LHCN-M2 (cell line): ENCODE measurements around the gene DNAJB14. TPM values are rescaled to one million over a fixed set of nuclear protein-coding genes. Genes with fewer than 3 reads are reported as not detected.

Experiments
- DNase-seq: peaks from one replicate; pipeline ENCODE4 v3.0.0-alpha.2; 2012; ENCODE audit warnings: low read depth
- total RNA-seq: library from RNA; depleted of rRNA; stranded (reverse); fragments of >200 nt; gene quantifications from 2 replicates; pipeline ENCODE4 v1.2.3, GENCODE V29; 2014

Gene DNAJB14
- total RNA-seq, 1 experiment from 2014 or later: 33.9 TPM

DNA sequence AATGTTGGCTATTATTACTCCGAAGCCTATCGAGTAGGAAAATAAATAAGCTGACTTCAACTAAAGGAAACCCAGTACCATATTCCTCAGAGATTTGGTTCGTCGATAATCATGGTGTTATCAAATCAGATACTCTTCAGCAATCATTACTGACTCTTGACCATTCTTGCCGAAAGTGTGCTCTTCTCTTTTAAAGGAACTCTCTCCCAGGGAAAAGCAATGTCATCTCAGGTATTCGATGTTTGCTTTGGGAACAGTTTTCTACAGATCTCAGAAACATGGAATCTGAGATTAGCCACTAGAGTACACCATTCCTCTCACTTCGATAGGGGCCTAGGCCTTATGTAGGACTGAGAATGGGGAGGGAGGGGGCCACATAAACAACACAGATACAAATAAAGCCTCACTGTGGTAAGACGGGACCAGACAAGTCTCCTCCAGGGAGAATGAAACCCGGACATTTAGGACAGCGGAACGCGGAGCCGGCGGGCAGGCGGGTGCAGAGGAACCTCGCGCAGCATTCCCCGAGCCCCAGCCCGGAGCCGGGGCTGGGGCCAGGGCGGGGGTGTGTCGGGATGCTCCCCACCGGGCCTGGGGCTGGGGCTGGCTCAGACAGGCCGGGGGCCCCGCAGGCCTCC is 581 bp downstream of the DNAJB14 start:
- DNase-seq: peak; percentile 37

DNA sequence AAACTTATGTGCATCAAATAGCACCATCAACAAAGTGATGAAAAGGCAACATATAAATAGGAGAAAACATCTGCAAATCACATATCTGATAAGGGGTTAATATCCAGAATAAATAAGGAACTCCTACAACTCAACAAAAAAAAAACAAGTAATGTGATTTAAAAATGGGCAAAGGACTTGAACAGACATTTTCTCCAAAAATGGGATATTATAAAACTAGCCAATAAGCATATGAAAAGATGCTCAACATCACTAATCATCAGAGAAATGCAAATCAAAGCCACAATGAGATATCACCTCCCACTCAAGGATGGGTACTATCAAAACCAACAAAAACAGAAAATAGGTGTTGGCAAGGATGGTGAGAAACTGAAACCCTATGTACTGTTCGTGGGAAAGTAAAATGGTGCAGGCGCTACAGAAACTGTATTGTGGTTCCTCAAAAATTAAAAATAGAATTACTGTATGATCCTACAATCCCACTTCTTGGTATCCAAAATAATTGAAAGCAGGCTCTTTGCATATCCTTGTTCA is 2.4 kb downstream of the DNAJB14 start:
- no peak for DNase-seq

DNA sequence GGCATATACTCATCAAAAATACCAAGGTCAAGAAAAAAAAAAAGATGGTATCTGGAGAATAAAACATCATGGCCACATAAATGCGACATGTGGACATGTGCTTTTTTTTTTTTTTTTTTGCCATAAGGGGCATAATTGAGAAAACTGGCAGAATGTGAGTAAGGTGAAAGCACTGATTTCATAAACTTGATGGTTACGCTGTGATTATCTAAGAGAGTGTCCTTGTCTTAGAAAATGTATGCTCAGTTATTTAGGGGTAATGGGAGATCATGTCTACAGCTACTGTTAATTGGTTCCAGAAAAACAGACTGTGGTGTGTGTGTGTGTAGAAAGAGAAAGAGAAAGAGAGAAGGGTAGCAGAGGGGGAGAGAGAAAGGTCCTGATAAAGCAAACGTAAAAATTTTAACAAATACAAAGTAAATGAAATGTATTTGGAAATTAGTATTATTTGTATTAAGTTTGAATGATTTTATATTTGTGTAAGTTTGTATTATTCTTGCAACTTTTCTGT is 8.1 kb downstream of the DNAJB14 start:
- DNase-seq: no peak

DNA sequence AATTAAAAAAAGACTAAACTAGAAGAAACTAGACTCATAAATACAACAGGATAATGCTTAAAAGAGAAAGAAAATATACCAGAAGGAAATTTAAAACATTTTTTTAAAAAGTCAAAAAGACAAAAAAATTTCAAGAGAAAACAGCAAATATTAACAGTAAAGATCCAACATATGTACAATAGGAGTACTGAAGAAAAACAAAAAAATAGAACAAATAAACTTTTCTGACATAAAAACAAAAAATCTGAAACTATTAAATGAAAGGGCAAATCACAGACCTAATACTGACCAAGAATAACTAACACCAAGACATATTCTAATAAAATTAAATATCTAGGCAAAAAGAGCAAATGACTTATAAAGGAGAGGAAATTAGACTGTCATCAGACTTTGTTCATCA is 11.5 kb downstream of the DNAJB14 start:
- no peak for DNase-seq

DNA sequence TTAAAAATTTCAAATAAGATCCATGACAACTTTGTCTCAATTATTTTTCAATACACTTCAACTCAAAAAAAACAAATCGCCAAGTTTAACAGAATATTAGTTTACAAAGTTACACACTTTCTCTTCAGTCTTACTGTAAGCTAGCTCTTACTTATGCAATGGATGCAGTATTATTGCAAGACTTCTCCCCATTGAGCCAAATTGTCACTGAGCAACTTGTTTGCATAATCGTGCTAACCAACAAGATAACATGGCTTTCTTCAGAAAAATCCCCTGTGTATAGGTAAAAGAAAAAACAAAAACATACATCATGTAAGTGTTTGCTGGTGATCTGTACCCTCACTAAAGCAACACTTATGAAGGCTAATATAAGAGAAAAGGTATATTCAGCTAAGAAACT is 18.9 kb downstream of the DNAJB14 start:
- no peak for DNase-seq

DNA sequence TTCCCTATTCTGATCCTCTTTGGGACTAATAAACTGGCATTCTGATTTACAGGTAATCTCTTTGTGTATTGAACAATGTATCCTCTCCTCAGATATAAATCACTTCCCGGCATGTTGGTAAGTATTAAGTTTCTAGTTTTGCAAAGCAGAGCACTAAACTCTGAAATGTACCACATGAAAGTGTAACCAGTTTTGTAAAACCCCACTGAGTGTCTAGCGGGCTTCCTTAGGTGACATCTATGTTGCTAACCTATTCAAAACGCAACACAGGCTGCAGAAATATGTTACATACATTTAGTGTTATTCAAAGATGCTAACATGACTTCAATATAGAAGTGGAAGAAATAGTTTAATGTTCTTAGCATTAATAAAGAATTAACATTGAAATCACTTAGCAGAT is 25.2 kb downstream of the DNAJB14 start:
- no peak for DNase-seq

DNA sequence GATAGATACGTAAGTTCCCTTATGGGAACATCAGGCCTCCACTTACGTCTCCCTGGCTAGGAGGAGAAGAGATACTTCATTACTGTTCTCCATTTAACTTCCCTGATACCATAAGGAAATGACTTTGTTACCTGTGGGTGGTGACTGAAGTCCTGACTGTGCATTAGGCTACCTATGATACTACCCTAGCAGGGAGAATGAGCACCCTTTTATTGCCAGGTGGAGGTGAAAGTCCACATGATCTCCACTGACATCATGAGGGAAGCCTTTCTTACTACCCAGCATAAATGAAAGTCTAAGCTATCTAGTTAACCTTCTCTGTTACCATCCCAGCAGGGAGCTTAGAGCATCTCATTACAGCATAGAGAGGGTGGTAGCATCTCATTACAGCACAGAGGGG is 27.8 kb downstream of the DNAJB14 start:
- DNase-seq: no peak

DNA sequence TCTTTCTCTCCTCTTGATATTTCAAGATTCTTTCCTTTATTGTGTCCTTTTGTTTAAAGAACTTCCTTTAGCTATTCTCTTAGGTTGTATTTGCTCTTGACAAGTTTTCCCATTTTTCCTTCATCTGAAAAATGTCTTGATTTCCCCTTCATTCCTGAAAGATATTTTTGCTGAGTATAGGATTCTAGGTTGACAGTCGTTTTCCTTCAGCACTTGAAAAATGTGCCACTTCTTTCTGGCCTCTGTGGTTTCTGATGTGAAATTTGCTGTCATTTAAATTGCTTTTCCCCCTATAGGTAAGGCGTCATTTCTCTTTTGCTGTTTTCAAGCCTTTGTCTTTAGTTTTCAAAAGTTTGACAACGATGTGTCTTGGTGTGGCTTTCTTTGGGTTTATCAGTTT is 28.8 kb downstream of the DNAJB14 start:
- no peak for DNase-seq

DNA sequence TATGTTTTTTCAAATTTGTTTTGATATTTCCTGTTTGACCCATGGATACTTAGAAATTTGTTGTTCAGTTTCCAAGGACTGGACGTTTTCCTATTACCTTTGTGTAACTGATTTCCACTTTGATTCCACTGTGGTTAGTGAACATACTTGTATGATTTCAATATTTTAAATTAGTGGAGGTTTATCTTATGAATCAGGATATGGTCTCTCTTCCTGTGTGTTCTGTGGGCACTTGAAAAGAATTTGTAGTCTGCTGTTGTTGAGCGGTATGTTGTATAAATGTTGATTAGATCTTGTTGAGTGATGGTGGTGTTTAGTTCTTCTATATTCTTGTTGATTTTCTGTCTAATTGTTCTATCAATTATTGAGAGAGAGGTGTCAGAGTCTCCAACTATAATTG is 31.0 kb downstream of the DNAJB14 start:
- DNase-seq: no peak

DNA sequence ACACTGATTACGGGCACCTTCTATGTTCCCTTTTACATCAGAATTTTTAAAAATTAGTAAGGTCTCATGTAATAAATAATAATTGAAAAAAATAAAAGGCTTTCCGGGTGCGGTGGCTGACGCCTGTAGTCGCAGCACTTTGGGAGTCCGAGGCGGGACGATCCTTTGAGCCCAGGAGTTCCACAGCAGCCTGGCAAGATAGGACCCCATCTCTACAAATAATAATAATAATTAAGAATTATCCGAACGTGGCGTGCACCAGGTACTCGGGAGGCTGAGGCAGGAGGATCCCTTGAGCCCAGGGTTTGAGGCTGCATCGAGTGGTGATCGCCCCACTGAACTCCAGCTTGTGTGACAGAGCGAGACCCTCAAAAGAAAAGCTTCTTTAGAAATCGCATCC is 51.4 kb downstream of the DNAJB14 start:
- no peak for DNase-seq

DNA sequence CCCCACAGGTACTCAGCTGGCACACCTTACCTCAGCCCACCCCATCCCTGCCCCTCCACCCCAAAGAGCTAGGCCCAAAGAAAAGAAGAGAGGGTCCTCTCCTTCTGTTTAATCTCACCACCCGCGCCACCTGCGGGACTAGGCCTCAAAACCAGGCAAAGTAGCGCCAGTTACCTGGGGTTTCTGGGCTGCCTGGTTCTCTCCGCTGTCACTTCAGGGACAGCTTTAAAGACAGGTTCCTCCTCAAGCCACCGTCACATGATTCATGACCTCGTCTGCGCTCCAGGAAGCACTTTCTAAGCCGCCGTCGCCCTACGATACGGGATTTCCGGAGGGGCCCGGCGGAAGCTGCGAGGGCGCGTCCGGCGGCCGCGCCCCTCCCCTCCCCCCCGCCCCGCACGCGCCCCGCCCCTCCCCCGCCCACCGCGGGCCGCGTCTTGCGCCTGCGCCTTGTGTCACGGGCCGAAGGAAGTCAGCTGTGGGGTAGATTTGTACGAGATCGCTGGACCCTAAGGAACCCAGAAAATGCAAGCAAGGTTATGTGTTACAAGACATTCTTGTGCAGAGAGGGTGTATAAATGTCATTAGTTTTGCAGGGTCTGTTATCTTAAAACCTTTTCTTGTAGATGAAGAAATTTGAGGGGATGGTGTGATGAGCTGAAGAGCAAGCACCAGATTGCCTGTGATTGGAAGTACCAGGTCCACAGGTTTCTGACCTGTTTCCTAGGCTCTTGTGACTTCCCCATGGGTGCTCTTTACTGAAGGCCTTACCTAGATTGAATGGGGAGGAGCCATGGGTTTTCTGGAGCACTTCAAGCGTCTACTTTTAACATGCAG is 52.0 kb downstream of the DNAJB14 start, which contains the start of gene LAMTOR3:
LAMTOR3 (minus strand) TSS at position 267 of the 837 bp plus-strand sequence. CDS start 464 bp downstream, outside the sequence.
- peak; percentile 88 for DNase-seq

DNA sequence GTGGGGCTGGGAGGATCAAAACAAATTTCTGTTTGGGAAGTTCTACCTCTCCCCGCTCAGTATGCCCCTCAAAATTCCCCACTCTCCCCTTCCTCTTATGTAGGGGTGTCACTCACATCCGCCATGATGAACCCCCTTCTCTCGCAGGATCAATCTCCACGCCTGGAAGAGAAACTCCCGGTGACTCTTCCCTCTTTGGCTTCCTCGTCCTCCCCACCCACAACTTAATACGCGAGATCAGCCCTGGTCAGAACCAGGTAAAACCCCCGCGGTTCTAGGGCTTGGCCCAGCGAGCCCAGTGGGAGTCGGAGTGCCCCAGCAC is 52.6 kb downstream of the DNAJB14 start:
- no peak for DNase-seq

DNA sequence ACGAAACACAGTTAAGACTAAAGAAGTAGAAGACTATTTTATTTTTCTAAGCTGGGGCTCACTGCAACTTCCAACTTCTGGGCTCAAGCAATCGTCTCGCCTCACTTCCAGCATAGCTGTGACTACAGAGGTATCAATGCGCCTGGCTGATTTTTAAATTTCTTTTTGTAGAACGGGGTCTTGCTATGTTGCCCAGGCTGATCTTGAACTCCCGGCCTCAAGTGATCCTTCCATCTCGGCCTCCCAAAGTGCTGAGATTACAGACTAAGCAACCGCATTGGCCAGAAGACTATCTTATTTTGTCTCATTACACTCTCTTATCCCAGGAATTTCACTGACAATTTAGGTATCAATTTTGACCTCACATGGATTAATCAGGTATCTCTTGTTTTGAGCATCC is 53.4 kb downstream of the DNAJB14 start:
- no peak for DNase-seq

DNA sequence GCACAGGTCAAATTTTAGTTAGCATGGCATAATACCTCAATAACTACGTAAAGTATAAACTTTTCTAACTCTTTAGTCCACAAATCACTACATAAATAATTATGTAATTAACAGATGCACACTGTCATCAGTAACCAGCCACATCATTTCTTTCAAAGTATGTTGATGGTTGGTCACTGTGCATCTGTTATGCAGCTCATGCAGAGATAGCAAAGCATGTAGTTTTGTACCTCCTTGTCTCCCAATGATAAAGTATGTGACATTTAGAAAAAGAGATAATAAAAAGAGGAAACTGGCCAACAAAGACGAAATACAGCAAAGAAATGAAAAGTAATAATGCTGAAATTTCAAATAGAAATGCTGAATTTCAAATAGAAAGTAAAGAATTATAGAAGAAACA is 55.1 kb downstream of the DNAJB14 start:
- DNase-seq: no peak

DNA sequence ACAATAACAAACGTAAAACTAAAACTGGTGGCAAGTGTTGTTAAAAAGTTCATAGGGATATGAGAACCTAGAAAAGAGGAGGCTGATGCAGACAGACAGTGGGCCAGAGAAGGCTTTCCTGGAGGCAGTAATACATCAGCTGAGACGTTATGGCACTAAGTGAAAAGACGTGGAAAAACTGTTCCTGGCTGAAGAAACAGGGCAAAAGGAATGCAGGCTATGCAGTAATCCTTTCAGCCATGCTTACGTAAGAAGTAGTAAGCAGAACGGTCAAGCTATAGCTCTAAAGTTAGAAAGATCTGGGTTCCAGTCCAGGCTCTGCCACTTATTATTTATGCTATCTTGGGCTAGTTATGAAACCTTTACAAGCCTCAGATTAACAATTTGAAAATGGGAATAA is 58.6 kb downstream of the DNAJB14 start:
- no peak for DNase-seq

DNA sequence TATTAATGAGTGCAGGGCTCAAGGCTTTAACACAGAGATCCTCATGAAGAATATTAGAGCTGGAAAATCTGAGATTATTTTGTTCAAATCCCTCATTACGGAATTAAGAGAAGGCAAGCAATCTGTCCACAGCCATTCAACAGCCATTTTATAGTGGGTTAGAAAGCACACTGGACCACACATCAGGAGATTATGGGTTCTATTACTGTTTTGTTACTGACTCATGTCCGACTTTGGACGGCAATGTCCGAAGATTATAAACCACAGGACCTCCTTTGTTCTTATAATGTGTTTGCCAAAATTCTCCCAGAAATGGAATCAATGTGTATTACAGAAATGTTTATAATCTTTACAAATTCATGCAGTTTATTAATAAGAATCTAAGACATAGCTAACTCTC is 60.3 kb downstream of the DNAJB14 start:
- DNase-seq: peak; percentile 82

DNA sequence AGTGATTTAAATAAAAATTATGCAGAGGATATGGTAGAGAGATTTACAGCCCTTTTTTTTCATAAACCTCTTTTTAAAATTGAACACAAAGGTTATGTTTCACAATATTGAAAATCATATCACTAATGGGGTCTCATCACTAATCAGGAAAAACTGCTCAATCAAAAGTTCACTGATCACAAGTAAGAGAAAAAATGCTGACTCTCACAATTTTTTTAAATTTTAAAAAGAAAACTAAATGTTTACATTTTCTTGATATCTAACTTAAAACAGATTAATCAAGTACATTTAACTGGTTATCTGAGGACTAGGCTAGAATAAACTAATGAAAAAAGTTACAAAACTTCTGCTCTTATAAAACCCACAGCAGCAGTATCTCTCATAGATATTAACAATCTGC is 60.7 kb downstream of the DNAJB14 start:
- DNase-seq: no peak

DNA sequence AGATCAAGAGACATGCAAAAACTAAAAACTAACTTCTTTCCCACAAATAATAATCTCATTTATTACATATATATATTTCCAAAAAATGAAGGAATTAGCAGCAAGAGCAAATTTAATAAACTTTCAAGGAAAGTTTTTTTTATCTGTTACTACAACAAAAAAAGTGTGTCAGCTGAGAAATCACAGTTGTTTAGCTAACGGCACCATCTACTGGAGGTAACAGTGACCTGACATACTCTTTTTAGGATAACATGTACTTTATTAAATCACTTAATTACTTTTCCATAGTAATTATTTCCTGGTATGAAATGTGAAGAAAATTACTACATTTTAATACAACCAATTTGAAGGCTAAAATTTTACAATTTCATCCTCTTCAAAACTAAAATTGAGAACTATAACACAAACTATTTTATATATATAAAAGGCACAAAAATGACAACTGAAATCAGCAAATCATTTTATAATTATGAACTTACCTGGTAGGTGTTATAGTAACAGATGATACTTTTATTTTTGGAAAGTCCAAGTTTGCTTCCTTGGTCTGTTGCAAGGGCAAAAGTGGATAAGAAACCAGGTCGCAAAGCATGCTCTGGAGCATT is 61.3 kb downstream of the DNAJB14 start:
- DNase-seq: peak; percentile 59

DNA sequence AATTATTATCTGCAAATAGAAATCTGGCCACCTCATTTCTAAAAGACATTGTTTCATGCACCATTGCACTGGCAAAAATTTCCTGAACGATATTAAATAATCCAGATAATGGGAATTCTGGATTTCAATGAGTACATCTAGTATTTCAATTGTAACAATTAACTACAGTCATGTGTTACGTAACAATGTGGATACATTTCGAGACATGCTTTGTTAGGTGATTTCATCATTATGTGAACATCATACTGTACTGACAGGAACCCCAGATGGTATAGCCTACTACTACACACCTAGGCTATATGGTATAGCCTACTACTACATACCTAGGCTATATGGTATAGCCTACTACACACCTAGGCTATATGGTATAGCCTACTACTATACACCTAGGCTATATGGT is 67.0 kb downstream of the DNAJB14 start:
- no peak for DNase-seq

DNA sequence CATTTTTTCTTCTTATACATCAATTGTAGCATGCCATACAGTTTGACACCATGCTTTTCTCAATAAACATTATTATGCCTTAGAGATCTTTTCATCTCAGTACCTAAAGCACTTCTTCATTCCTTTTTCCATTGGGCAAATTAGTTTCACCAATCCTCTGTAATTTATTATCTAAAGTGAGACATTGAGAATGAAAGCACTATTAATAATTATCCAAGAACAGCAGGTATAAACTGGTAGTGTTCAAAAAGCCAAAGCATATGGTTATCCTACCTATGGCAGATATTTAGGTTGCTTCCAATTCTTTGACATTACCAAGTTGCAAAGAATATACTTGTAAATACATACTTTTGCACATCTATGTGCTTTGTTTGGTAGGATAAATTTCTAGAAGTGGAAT is 67.8 kb downstream of the DNAJB14 start:
- DNase-seq: no peak

DNA sequence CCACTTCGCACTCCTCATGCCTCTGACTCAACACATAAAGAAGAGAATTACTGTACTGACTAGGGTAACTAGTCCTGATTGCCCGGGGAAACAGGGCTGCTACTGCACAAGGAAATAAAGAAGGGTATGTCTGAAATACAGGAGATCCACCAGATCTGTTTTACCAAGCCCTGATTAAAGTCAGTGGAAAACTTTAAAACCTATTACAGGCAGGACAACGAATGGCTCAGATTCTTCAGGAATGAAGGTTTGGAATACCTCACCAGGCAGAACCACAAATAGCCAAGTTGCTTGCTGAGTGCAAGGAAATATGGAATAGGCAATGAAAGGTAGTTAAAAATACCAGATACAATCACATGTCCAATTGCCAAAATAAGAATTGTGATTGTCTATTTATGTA is 69.5 kb downstream of the DNAJB14 start:
- DNase-seq: no peak

DNA sequence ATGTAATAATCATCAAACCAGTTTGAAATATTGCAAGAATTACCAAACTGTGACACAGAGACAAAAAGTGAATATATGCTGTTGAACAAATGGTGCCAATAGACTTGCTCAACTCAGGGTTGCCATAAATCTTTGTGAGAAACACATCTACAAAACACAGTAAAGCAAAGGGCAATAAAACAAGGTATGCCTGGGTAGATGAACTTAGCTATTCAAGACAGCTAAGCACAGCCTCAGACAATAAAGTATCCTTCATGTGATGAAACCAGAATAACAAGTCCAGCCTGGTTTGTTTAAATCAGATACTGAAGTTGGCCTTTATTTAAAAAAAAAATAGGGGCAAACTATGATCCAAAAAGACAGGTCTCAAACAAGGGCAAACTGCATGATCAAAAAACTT is 71.3 kb downstream of the DNAJB14 start:
- no peak for DNase-seq
